OCI-LY3 (cell line): ENCODE results near the gene TMEM87A.

Source experiments
- EZH2phosphoT487 ChIP-seq: fragments of 200-600 bp; shearing (Covaris generic); IDR thresholded peaks from 2 replicates; pipeline ENCODE4 v1.6.1; 2018; ENCODE audit warnings: antibody characterized with exemption, mixed run types, low read depth
- TF ChIP-seq, protein P1 (sequence below): fragments of 200-600, 300-600 bp; sonication (generic); IDR thresholded peaks from 2 replicates; pipeline ENCODE4 v1.5.1; 2014; ENCODE audit warnings: antibody characterized with exemption, low read length, low read depth

- TF ChIP-seq, protein P1, sequence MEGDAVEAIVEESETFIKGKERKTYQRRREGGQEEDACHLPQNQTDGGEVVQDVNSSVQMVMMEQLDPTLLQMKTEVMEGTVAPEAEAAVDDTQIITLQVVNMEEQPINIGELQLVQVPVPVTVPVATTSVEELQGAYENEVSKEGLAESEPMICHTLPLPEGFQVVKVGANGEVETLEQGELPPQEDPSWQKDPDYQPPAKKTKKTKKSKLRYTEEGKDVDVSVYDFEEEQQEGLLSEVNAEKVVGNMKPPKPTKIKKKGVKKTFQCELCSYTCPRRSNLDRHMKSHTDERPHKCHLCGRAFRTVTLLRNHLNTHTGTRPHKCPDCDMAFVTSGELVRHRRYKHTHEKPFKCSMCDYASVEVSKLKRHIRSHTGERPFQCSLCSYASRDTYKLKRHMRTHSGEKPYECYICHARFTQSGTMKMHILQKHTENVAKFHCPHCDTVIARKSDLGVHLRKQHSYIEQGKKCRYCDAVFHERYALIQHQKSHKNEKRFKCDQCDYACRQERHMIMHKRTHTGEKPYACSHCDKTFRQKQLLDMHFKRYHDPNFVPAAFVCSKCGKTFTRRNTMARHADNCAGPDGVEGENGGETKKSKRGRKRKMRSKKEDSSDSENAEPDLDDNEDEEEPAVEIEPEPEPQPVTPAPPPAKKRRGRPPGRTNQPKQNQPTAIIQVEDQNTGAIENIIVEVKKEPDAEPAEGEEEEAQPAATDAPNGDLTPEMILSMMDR, result no peak
- no peak for TF ChIP-seq EZH2phosphoT487
Observed at GRCh38 chr15:42282926-42283325, 9.7 kb upstream of the TMEM87A start.
